Rectal smooth muscle tissue (tissue), 1 donor: ENCODE data around the gene MFSD2B.

ENCODE experiments used
- H3K27ac ChIP-seq: one replicate; pipeline ENCODE4 v1.7.0; 2013; ENCODE audit warnings: low read depth, low read length, inconsistent platforms
- H3K27me3 ChIP-seq: one replicate; pipeline ENCODE4 v1.7.0; 2013; ENCODE audit warnings: low read length; ENCODE audit not compliant: control insufficient read depth, insufficient read depth
- H3K36me3 ChIP-seq: one replicate; pipeline ENCODE4 v1.7.0; 2013; ENCODE audit warnings: low read length; ENCODE audit not compliant: control insufficient read depth, insufficient read depth
- H3K4me1 ChIP-seq: one replicate; pipeline ENCODE4 v1.7.0; 2013; ENCODE audit warnings: low read length; ENCODE audit not compliant: control insufficient read depth, insufficient read depth
- H3K4me3 ChIP-seq: one replicate; pipeline ENCODE4 v1.7.0; 2013; ENCODE audit warnings: low read length
- H3K9ac ChIP-seq: one replicate; pipeline ENCODE4 v1.7.0; 2013; ENCODE audit warnings: low read length

MFSD2B gene

GRCh38 chr2:24075259-24075658, 65.4 kb downstream of the MFSD2B start:
- Histone ChIP-seq H3K27me3 (no peaks in the 10 kb centered on the region), H3K4me3 (peak overlapping the region; percentile 99), H3K27ac (no peak overlapping the region), H3K4me1 (peaks cover 8% of the 10 kb centered on the region), H3K9ac (no peak overlapping the region), H3K36me3 (peaks cover 10% of the 10 kb centered on the region)
